Endodermal cell (in vitro differentiated cells): ENCODE results near the gene RNGTT. TPM values are rescaled to one million over a fixed set of nuclear protein-coding genes. Genes with fewer than 3 reads are reported as not detected.

Experiments used
- DNase-seq: peaks from one replicate; pipeline ENCODE4 v3.0.0-alpha.2; 2017
- H3K27ac ChIP-seq: 2 replicates; pipeline ENCODE4 v1.5.1; 2013; ENCODE audit warnings: mild to moderate bottlenecking, low read depth, low read length, moderate library complexity
- H3K27me3 ChIP-seq: 2 replicates; pipeline ENCODE4 v1.6.1; 2013; ENCODE audit warnings: mild to moderate bottlenecking, low read length, moderate library complexity; ENCODE audit not compliant: insufficient read depth, control insufficient read depth, poor library complexity, severe bottlenecking
- H3K36me3 ChIP-seq: 2 replicates; pipeline ENCODE4 v1.7.0; 2013; ENCODE audit warnings: mild to moderate bottlenecking, low read length, moderate library complexity; ENCODE audit not compliant: control insufficient read depth, insufficient read depth
- H3K4me1 ChIP-seq: one replicate; pipeline ENCODE4 v1.7.0; 2013; ENCODE audit warnings: low read length; ENCODE audit not compliant: control insufficient read depth, insufficient read depth
- H3K4me3 ChIP-seq: 2 replicates; pipeline ENCODE4 v1.5.1; 2013; ENCODE audit warnings: mild to moderate bottlenecking, low read length, moderate library complexity
- H3K9ac ChIP-seq: 2 replicates; pipeline ENCODE4 v1.6.1; 2013; ENCODE audit warnings: mild to moderate bottlenecking, low read length, moderate library complexity; ENCODE audit not compliant: poor library complexity, severe bottlenecking; ENCODE audit errors: extremely low read depth
- H3K9me3 ChIP-seq: 2 replicates; pipeline ENCODE4 v1.6.1; 2013; ENCODE audit warnings: mild to moderate bottlenecking, low read length, moderate library complexity; ENCODE audit not compliant: control insufficient read depth
- H3K27ac Mint-ChIP-seq: 2 replicates; pipeline ENCODE4 v1.8.0; 2020; ENCODE audit warnings: mixed read lengths
- H3K27me3 Mint-ChIP-seq: 2 replicates; pipeline ENCODE4 v1.8.0; 2021; ENCODE audit warnings: mild to moderate bottlenecking, mixed read lengths; ENCODE audit not compliant: insufficient read depth
- H3K36me3 Mint-ChIP-seq: 2 replicates; pipeline ENCODE4 v1.8.0; 2020; ENCODE audit warnings: low read depth, mixed read lengths
- H3K4me1 Mint-ChIP-seq: 2 replicates; pipeline ENCODE4 v1.8.0; 2020; ENCODE audit warnings: mixed read lengths
- H3K4me3 Mint-ChIP-seq: 2 replicates; pipeline ENCODE4 v1.8.0; 2020; ENCODE audit warnings: mild to moderate bottlenecking, moderate library complexity, mixed read lengths
- H3K9me3 Mint-ChIP-seq: 2 replicates; pipeline ENCODE4 v1.8.0; 2020; ENCODE audit warnings: mild to moderate bottlenecking, mixed read lengths
- CTCF ChIP-seq: fragments of 200-600 bp; sonication (generic); conservative IDR thresholded peaks from 2 replicates; pipeline ENCODE4 v1.5.0; 2021; ENCODE audit warnings: antibody characterized with exemption, mild to moderate bottlenecking
- WGBS, 2 experiments: methylation state at CpG; one replicate each; pipeline versions ENCODE4 v1.1.5 to v1.1.7; 2013; ENCODE audit warnings: missing lambda C conversion rate in 2 of 2, mixed read lengths in 1 of 2; ENCODE audit not compliant: insufficient coverage in 1 of 2, insufficient read length in 1 of 2; 5-methylcytosine and 5-hydroxymethylcytosine counted together
- total RNA-seq, 2 donors: library from RNA; stranded (reverse); fragmentation: NEBNext Ultra II Directional in 1 of 2; extraction: Animal tissue kit (Norgen Biotek cat#: 25700) in 1 of 2; gene quantifications; 2 replicates in 1 of 2; 3 replicates in 1 of 2; pipeline ENCODE4 v1.2.1, GENCODE V29; 2021

Gene RNGTT
- total RNA-seq, 2 donors from 2014 or later, result 21.5 to 28.7 TPM

GRCh38 chr6:88865275-88865674 lies 98.1 kb downstream of the RNGTT start:
- Histone ChIP-seq H3K27ac (no peak overlapping the region), H3K36me3 (peaks cover 6% of the 10 kb centered on the region), H3K27me3 (no peaks in the 10 kb centered on the region), H3K9ac (no peak overlapping the region), H3K4me3 (no peak overlapping the region), H3K9me3 (no peaks in the 10 kb centered on the region), H3K4me1 (no peaks in the 10 kb centered on the region)
- no peak for TF ChIP-seq CTCF
- Mint-ChIP-seq H3K27ac (no peak overlapping the region), H3K4me1 (peaks cover 8% of the 10 kb centered on the region), H3K36me3 (peaks cover 7% of the 10 kb centered on the region), H3K4me3 (no peak overlapping the region), H3K9me3 (no peaks in the 10 kb centered on the region), H3K27me3 (no peaks in the 10 kb centered on the region)
- no peak for DNase-seq
- 94% methylated on average over 2 of the region's 2 CpGs; no CpG with 5 or more reads in 1 of the 2 experiments for WGBS, 2 experiments

- H3K36me3 ChIP-seq, result peaks cover 6% of the 10 kb centered on the region
- Mint-ChIP-seq H3K27ac (no peak overlapping the region), H3K27me3 (no peaks in the 10 kb centered on the region), H3K9me3 (no peaks in the 10 kb centered on the region), H3K36me3 (peaks cover 7% of the 10 kb centered on the region), H3K4me1 (peaks cover 8% of the 10 kb centered on the region), H3K4me3 (no peak overlapping the region)
- H3K27me3 ChIP-seq, result no peaks in the 10 kb centered on the region
- DNase-seq, result no peak
- no peaks in the 10 kb centered on the region for H3K9me3 ChIP-seq
- H3K9ac ChIP-seq, result no peak overlapping the region
- no peak overlapping the region for H3K27ac ChIP-seq
- H3K4me1 ChIP-seq, result no peaks in the 10 kb centered on the region
- TF ChIP-seq CTCF, result no peak
- H3K4me3 ChIP-seq, result no peak overlapping the region
Measured at GRCh38 chr6:88864359-88865054, 98.9 kb downstream of the RNGTT start.

GRCh38 chr6:88860310-88860709 lies 103.1 kb downstream of the RNGTT start:
- Mint-ChIP-seq H3K27me3 (no peaks in the 10 kb centered on the region), H3K4me1 (no peaks in the 10 kb centered on the region), H3K4me3 (no peak overlapping the region), H3K9me3 (no peaks in the 10 kb centered on the region), H3K27ac (no peak overlapping the region), H3K36me3 (peaks cover 7% of the 10 kb centered on the region)
- H3K4me1 ChIP-seq, result no peaks in the 10 kb centered on the region
- no peaks in the 10 kb centered on the region for H3K9me3 ChIP-seq
- WGBS, 2 experiments, result 92 to 97% methylated on average over 2 of the region's 2 CpGs
- no peak overlapping the region for H3K27ac ChIP-seq
- no peak for DNase-seq
- H3K36me3 ChIP-seq, result peaks cover 6% of the 10 kb centered on the region
- H3K4me3 ChIP-seq, result no peak overlapping the region
- no peak overlapping the region for H3K9ac ChIP-seq
- TF ChIP-seq CTCF, result no peak
- H3K27me3 ChIP-seq, result no peaks in the 10 kb centered on the region
